CD4-positive, alpha-beta memory T cell (primary cell): Measurements from ENCODE around the gene SOX21. TPM values are rescaled to one million over a fixed set of nuclear protein-coding genes. Genes with fewer than 3 reads are reported as not detected.

Experiments used
- CTCF ChIA-PET: fragments of 350-600 bp; sonication (Branson Sonifier 250); formaldehyde crosslinking; loops from one replicate; lab custom pipeline; 2021; ENCODE audit warnings: inconsistent platforms; ENCODE audit not compliant: partially characterized antibody; lab: Charles Lee
- POLR2A ChIA-PET: fragments of 350-600 bp; sonication (Branson Sonifier 250); formaldehyde crosslinking; loops from one replicate; lab custom pipeline; 2021; ENCODE audit not compliant: partially characterized antibody; lab: Charles Lee
- DNase-seq, 5 donors: peaks; one replicate each; pipeline versions ENCODE4 v3.0.0 to v3.0.0-alpha.2; 2020 to 2022; ENCODE audit warnings: mixed read lengths in 1 of 5
- H3K27ac ChIP-seq: one replicate; pipeline ENCODE4 v1.7.0; 2013; ENCODE audit warnings: low read depth, low read length
- H3K27me3 ChIP-seq: 2 replicates; pipeline ENCODE4 v1.7.0; 2013; ENCODE audit warnings: mild to moderate bottlenecking, low read length, moderate library complexity; ENCODE audit not compliant: insufficient read depth
- H3K36me3 ChIP-seq: 2 replicates; pipeline ENCODE4 v1.7.0; 2013; ENCODE audit warnings: mild to moderate bottlenecking, low read length, moderate library complexity; ENCODE audit not compliant: insufficient read depth
- H3K4me1 ChIP-seq: 2 replicates; pipeline ENCODE4 v1.7.0; 2013; ENCODE audit warnings: mild to moderate bottlenecking, low read length, moderate library complexity; ENCODE audit not compliant: insufficient read depth
- H3K4me3 ChIP-seq, 2 donors: one replicate each; pipeline ENCODE4 v1.7.0; 2013; ENCODE audit warnings: low read length in 2 of 2, mild to moderate bottlenecking in 1 of 2
- H3K9me3 ChIP-seq, 2 donors: one replicate each; pipeline ENCODE4 v1.7.0; 2013; ENCODE audit warnings: low read length in 2 of 2, control low read depth in 1 of 2; ENCODE audit not compliant: control insufficient read depth in 1 of 2
- H3K27ac Mint-ChIP-seq, 7 donors: one replicate each; pipeline ENCODE4 v1.8.0; 2020 to 2021; ENCODE audit warnings: mixed read lengths in 7 of 7, mild to moderate bottlenecking in 6 of 7, inconsistent platforms in 3 of 7, moderate library complexity in 3 of 7
- H3K27me3 Mint-ChIP-seq, 2 donors: one replicate each; pipeline ENCODE4 v1.8.0; 2020 to 2021; ENCODE audit warnings: mixed read lengths in 2 of 2
- H3K36me3 Mint-ChIP-seq, 2 donors: one replicate each; pipeline ENCODE4 v1.8.0; 2020 to 2021; ENCODE audit warnings: mixed read lengths in 2 of 2, inconsistent platforms in 1 of 2, mild to moderate bottlenecking in 1 of 2
- H3K4me1 Mint-ChIP-seq, 4 donors: one replicate each; pipeline ENCODE4 v1.8.0; 2020 to 2021; ENCODE audit warnings: mixed read lengths in 4 of 4, mild to moderate bottlenecking in 1 of 4
- H3K4me3 Mint-ChIP-seq, 8 donors: one replicate each; pipeline ENCODE4 v1.8.0; 2020 to 2021; ENCODE audit warnings: mixed read lengths in 8 of 8, mild to moderate bottlenecking in 7 of 8, moderate library complexity in 6 of 8, inconsistent platforms in 3 of 8
- H3K9me3 Mint-ChIP-seq, 8 donors: one replicate each; pipeline ENCODE4 v1.8.0; 2020 to 2021; ENCODE audit warnings: mixed read lengths in 8 of 8, mild to moderate bottlenecking in 5 of 8, inconsistent platforms in 3 of 8, moderate library complexity in 1 of 8
- intact Hi-C: fragments of 100-400 bp; cut with micrococcal nuclease; formaldehyde crosslinking; loops from one replicate; pipeline ENCODE4 v1.15.1; 2023
- polyA plus RNA-seq, 2 donors: library from polyadenylated mRNA; unstranded; fragments of 300-500 nt; fragmentation: Illumina TruSeq; gene quantifications; one replicate each; pipeline ENCODE4 v1.2.3, GENCODE V29; 2021
- total RNA-seq, 2 experiments: library from RNA; stranded (reverse); gene quantifications; one replicate each; pipeline ENCODE4 v1.2.3, GENCODE V29; 2021

The SOX21 gene
- total and polyA plus RNA-seq, 4 experiments from 2014 or later, result not detected

DNA sequence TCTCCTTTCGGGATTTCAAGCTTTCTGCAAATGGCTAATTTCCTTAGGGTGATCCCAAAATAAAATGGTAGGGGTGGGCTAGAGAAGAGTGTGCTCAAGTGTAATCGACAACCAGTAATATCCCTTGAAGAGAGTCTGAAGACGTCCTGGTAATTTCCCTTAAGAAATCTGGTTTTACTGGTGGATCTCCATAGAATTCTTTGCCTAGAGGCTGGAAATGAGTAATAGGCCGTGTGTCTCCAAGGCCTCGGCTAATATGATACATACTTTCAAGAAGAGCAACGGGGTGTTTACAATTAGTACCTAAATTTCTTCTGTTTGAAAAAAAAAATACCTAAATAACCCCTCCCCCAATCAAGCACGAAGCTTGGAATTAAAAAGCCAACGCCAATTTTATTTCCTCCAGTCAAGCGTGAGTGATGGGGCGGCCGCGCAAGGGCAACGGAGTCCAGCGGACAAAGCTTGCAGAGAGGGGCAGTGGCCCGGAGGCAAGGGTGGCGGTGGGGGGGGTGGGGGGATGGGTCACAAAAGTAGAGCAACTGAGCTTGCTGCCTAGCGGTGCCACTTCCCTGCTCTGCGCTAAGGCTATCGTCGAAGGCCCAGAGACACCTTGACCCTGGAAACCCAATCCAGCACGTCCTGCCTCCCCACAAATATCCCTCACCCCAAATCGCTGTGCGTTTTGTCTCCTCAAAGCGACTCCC lies 7.8 kb downstream of the SOX21 start:
- H3K4me3 ChIP-seq, result no peak overlapping the region
- Mint-ChIP-seq H3K36me3 (peaks cover 0 to 4% of the 10 kb centered on the region in 2 donors), H3K4me3 (no peak overlapping the region), H3K9me3 (peaks cover 0 to 43% (median 23%) of the 10 kb centered on the region in 8 donors), H3K4me1 (peaks cover 7 to 21% (median 12%) of the 10 kb centered on the region in 4 donors), H3K27ac (no peak overlapping the region), H3K27me3 (peaks cover 72 to 79% of the 10 kb centered on the region in 2 donors)
- no peaks in the 10 kb centered on the region for H3K36me3 ChIP-seq
- POLR2A ChIA-PET, result no interaction called here
- peaks cover 56% of the 10 kb centered on the region for H3K27me3 ChIP-seq
- no peak for DNase-seq
- H3K27ac ChIP-seq, result no peak overlapping the region
- H3K4me1 ChIP-seq, result peaks cover 10% of the 10 kb centered on the region
- H3K9me3 ChIP-seq, result no peaks in the 10 kb centered on the region
- CTCF ChIA-PET, result no interaction called here
- intact Hi-C loops, result no loop called here

- H3K4me1 Mint-ChIP-seq, result peaks cover 7 to 18% (median 12%) of the 10 kb centered on the region in 4 donors
- intact Hi-C loops, result no loop called here
- H3K27ac Mint-ChIP-seq, result peak overlapping the region in 1 of 7 donors; percentile 8
- peaks cover 71 to 75% of the 10 kb centered on the region in 2 donors for H3K27me3 Mint-ChIP-seq
- peaks cover 10% of the 10 kb centered on the region for H3K4me1 ChIP-seq
- H3K27me3 ChIP-seq, result peaks cover 49% of the 10 kb centered on the region
- H3K36me3 ChIP-seq, result no peaks in the 10 kb centered on the region
- DNase-seq, result no peak
- no peaks in the 10 kb centered on the region for H3K9me3 ChIP-seq
- H3K36me3 Mint-ChIP-seq, result peaks cover 0 to 4% of the 10 kb centered on the region in 2 donors
- no peak overlapping the region for H3K4me3 Mint-ChIP-seq
- ChIA-PET POLR2A (no interaction called here), CTCF (no interaction called here)
- H3K27ac ChIP-seq, result no peak overlapping the region
- no peak overlapping the region for H3K4me3 ChIP-seq
- H3K9me3 Mint-ChIP-seq, result peaks cover 0 to 38% (median 21%) of the 10 kb centered on the region in 8 donors
These were observed 8.5 kb downstream of the SOX21 start for GRCh38 chr13:94703721-94704314.

- no peak overlapping the region for H3K4me3 ChIP-seq
- intact Hi-C loops, result no loop called here
- H3K4me1 ChIP-seq, result peaks cover 10% of the 10 kb centered on the region
- Mint-ChIP-seq H3K27me3 (peaks cover 69 to 71% of the 10 kb centered on the region in 2 donors), H3K4me1 (peaks cover 5 to 13% (median 11%) of the 10 kb centered on the region in 4 donors), H3K9me3 (peaks cover 0 to 36% (median 20%) of the 10 kb centered on the region in 8 donors), H3K36me3 (peaks cover 0 to 4% of the 10 kb centered on the region in 2 donors), H3K4me3 (no peak overlapping the region), H3K27ac (peak overlapping the region in 1 of 7 donors; percentile 8)
- POLR2A ChIA-PET, result no interaction called here
- CTCF ChIA-PET, result no interaction called here
- H3K36me3 ChIP-seq, result no peaks in the 10 kb centered on the region
- DNase-seq, result no peak
- H3K9me3 ChIP-seq, result no peaks in the 10 kb centered on the region
- H3K27me3 ChIP-seq, result peaks cover 45% of the 10 kb centered on the region
- no peak overlapping the region for H3K27ac ChIP-seq
These were observed 9.1 kb downstream of the SOX21 start for GRCh38 chr13:94703271-94703670.

DNA sequence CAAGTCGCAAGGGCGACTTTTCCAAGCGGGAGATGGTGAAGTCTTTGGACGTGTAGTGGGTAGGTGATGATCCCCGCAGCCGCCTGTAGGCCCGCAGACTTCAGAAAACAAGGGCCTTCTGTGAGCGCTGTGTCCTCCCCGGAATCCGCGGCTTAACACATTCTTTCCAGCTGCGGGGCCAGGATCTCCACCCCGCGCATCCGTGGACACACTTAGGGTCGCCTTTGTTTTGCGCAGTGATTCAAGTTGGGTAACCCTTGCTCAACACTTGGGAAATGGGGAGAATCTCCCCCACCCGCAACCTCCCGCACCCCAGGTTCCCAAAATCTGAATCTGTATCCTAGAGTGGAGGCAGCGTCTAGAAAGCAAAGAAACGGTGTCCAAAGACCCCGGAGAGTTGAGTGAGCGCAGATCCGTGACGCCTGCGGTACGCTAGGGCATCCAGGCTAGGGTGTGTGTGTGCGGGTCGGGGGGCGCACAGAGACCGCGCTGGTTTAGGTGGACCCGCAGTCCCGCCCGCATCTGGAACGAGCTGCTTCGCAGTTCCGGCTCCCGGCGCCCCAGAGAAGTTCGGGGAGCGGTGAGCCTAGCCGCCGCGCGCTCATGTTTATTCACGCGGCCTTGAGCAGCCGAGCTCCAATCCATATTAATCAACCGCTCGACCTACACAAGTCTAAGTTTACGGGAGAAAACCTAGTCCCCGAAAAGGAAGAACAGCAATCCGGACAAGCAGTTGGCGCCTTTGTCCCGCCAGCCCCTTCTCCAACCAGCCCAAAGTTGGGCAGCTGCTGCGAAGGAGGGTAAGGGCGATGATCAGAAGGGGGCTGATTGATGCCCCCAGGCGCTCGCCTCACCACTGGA lies 9.9 kb downstream of the SOX21 start:
- H3K36me3 Mint-ChIP-seq, result peaks cover 0 to 4% of the 10 kb centered on the region in 2 donors
- no peak overlapping the region for H3K27ac Mint-ChIP-seq
- intact Hi-C loops, result no loop called here
- CTCF ChIA-PET, result interaction anchor here (0.9 kb wide), 1 partner anchor 28 kb away, joined by 4 read pairs; no protein-coding TSS in a partner anchor
- no peak for DNase-seq
- no peak overlapping the region for H3K4me3 ChIP-seq
- H3K27me3 Mint-ChIP-seq, result peaks cover 63 to 66% of the 10 kb centered on the region in 2 donors
- H3K4me1 Mint-ChIP-seq, result peaks cover under 1 to 6% (median 5%) of the 10 kb centered on the region in 4 donors
- H3K9me3 Mint-ChIP-seq, result peaks cover 0 to 32% (median 18%) of the 10 kb centered on the region in 8 donors
- H3K27me3 ChIP-seq, result peaks cover 36% of the 10 kb centered on the region
- no peaks in the 10 kb centered on the region for H3K36me3 ChIP-seq
- H3K4me3 Mint-ChIP-seq, result no peak overlapping the region
- H3K4me1 ChIP-seq, result peaks cover 2% of the 10 kb centered on the region
- no peaks in the 10 kb centered on the region for H3K9me3 ChIP-seq
- no peak overlapping the region for H3K27ac ChIP-seq
- POLR2A ChIA-PET, result no interaction called here

DNA sequence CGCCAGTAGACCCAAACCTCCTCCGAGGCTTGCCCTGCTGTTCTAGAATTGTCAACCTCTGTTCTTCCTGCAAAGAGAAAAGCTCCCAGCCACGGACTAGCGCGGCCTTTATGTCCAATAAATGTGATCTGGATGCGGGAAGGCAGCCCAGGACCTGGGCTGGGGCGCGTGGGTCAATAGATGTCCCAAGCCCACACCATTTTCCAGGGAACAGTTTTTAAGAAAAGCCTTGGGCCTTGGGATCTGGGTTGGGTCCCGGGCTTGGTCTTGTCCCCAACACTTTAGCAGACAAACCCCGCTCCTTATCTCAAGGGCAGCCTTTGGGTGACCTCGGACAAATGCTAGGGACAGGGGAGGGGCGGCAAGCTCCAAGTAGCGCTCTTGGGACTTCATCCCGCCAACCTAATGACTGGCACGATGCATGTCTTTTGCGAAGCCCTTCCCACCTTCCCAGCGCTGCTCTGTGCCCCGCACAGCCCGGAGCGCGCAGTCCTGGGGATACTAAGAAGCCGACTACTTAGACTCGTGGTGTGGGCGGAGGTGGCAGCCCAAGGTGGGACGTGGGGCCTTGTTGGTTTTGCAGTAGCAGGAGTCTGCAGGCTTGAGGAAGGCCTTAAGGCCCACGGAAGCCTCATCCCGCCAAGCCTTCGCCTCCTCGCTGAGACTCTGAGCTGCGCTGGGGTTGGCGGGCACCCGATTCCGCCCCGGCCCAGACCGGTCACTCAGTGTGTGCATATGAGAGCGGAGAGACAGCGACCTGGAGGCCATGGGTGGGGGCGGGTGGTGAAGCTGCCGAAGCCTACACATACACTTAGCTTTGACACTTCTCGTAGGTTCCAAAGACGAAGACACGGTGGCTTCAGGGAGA lies 10.8 kb downstream of the SOX21 start:
- H3K4me1 ChIP-seq, result no peaks in the 10 kb centered on the region
- H3K27me3 ChIP-seq, result peaks cover 28% of the 10 kb centered on the region
- Mint-ChIP-seq H3K27ac (no peak overlapping the region), H3K4me1 (peaks cover 0 to 6% (median 5%) of the 10 kb centered on the region in 4 donors), H3K27me3 (peaks cover 60 to 64% of the 10 kb centered on the region in 2 donors), H3K36me3 (peaks cover 0 to 4% of the 10 kb centered on the region in 2 donors), H3K4me3 (no peak overlapping the region), H3K9me3 (peaks cover 0 to 29% (median 17%) of the 10 kb centered on the region in 8 donors)
- intact Hi-C loops, result no loop called here
- H3K4me3 ChIP-seq, result no peak overlapping the region
- no peaks in the 10 kb centered on the region for H3K9me3 ChIP-seq
- ChIA-PET POLR2A (no interaction called here), CTCF (interaction anchor here (0.9 kb wide), 1 partner anchor 27 kb away, joined by 4 read pairs; no protein-coding TSS in a partner anchor)
- no peak overlapping the region for H3K27ac ChIP-seq
- DNase-seq, result no peak
- no peaks in the 10 kb centered on the region for H3K36me3 ChIP-seq

DNA sequence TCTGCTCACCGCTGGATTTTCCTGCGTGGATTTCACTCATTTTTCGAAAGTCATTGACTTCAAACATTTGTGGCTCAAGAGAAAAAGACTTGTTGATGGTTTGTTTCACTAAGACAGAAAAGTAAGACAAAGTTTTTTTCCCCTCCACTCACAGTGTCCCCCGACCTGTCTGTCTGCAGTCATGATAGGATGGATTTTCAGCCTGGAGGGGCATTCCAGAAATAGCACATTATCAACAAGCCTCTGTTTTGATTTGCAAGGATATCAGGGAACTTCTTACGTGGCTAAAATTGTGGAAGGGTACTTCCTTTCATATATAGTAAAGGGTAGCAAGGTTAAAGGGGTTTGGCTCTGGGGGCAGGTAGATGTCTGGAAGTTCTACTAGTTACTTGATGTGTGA lies 11.8 kb downstream of the SOX21 start:
- Mint-ChIP-seq H3K36me3 (peaks cover 0 to 4% of the 10 kb centered on the region in 2 donors), H3K27me3 (peaks cover 54 to 58% of the 10 kb centered on the region in 2 donors), H3K4me3 (no peak overlapping the region), H3K27ac (no peak overlapping the region), H3K4me1 (peaks cover 0 to 6% (median 3%) of the 10 kb centered on the region in 4 donors), H3K9me3 (peaks cover 0 to 23% (median 16%) of the 10 kb centered on the region in 8 donors)
- Histone ChIP-seq H3K27ac (no peak overlapping the region), H3K27me3 (peaks cover 28% of the 10 kb centered on the region), H3K4me1 (no peaks in the 10 kb centered on the region), H3K4me3 (no peak overlapping the region), H3K36me3 (no peaks in the 10 kb centered on the region), H3K9me3 (no peaks in the 10 kb centered on the region)
- ChIA-PET CTCF (no interaction called here), POLR2A (no interaction called here)
- no peak for DNase-seq
- intact Hi-C loops, result no loop called here
